Measurements from ENCODE around the gene PANX3. TPM values are rescaled to one million over a fixed set of nuclear protein-coding genes. Genes with fewer than 3 reads are reported as not detected.

Gene PANX3
- total and polyA plus RNA-seq, 9 of the 15 experiments (the other 6 are each of a cell fraction or from before 2014, with no cell fraction given) = 0.09 to 0.69 (median 0.39) TPM

DNA sequence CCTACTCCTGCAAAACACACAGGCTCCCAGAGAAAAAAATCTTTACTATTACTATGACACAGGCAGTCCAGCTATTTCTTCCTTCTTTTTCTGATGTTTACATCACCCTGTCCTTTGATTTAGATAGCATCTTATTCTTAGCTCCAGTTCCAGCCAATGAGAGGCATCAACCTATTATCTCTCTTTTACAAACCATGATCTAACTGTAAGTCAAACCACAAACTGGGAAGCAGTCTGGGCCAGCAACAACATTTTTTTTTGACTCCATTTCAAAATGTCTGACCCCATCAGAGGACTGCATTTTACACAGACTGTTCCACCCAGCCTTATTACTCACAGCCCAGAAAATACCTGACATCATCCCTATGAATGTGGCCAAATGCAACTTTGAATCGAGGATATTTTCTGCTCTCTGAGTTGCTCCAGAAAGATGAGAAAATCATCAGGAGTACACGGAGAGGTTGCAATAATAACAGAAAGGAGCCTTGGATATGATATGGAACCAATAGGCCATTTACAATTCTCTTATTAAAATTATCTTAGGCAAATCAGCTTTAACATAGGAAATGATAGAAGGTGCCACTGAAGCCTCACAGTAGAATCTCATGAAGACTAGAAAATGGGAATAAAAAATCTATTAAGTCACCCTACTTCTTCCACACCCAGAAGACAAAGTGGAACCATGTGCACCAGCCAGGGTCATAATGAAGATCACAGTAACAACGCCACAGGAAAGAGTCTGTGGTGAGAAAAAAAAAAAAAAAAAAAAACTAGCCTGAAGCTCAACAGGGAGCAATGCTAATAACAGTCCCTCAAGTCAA, 32.6 kb downstream of the PANX3 start (continued):
- TF ChIP-seq ZNF764 (CRISPR knock-in tag; IDR thresholded peaks at IDR 0.05; ENCODE audit: low read depth) (no peak), NFE2 (IDR thresholded peaks at IDR 0.05; ENCODE audit: low read depth) (no peak), NCOA1 (IDR thresholded peaks at IDR 0.05; ENCODE audit: low read depth) (0 out of 2 replicates have a peak, but pooled peaks have one; percentile 13), POLR2AphosphoS5 (IDR thresholded peaks at IDR 0.05; ENCODE audit: control insufficient read depth, insufficient read depth, low read depth, low read length) (no peak), ZNF780A (CRISPR knock-in tag; IDR thresholded peaks at IDR 0.05) (no peak), NR2C2 (CRISPR knock-in tag; IDR thresholded peaks at IDR 0.05) (no peak), NR2C2 (tag; IDR thresholded peaks at IDR 0.05) (peak; percentile 68), FOXK1 (CRISPR knock-in tag; IDR thresholded peaks at IDR 0.05; ENCODE audit: borderline replicate concordance) (no peak), CC2D1A (IDR thresholded peaks at IDR 0.05) (peak; percentile 34; the same call in 1 of the 2 replicates), HNRNPUL1 (IDR thresholded peaks at IDR 0.05; ENCODE audit: low read length) (no peak), ZEB2 (IDR thresholded peaks at IDR 0.05) (no peak; the same call in 1 of the 2 replicates), MED1 (CRISPR knock-in tag; IDR thresholded peaks at IDR 0.05; ENCODE audit: borderline replicate concordance) (no peak), EZH2 (IDR thresholded peaks at IDR 0.05; ENCODE audit: borderline replicate concordance, low read depth, low read length) (no peak), ZKSCAN8 (CRISPR knock-in tag; IDR thresholded peaks at IDR 0.05) (no peak; the same call in 1 of the 2 replicates), BRD9 (IDR thresholded peaks at IDR 0.05; ENCODE audit: low read depth, partially characterized antibody) (no peak), ZNF408 (CRISPR knock-in tag; IDR thresholded peaks at IDR 0.05; ENCODE audit: low read depth) (no peak), NFYB (IDR thresholded peaks at IDR 0.05; ENCODE audit: extremely low read depth, insufficient read length) (no peak), PML (IDR thresholded peaks at IDR 0.05; ENCODE audit: low read length) (peak; percentile 51; the same call in 1 of the 2 replicates)
- TF ChIP-seq, protein P1, sequence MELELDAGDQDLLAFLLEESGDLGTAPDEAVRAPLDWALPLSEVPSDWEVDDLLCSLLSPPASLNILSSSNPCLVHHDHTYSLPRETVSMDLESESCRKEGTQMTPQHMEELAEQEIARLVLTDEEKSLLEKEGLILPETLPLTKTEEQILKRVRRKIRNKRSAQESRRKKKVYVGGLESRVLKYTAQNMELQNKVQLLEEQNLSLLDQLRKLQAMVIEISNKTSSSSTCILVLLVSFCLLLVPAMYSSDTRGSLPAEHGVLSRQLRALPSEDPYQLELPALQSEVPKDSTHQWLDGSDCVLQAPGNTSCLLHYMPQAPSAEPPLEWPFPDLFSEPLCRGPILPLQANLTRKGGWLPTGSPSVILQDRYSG (tag; conservative IDR thresholded peaks at IDR 0.05; ENCODE audit: low read depth) = no peak; the same call in 1 of the 2 replicates
- TF ChIP-seq, protein P2, sequence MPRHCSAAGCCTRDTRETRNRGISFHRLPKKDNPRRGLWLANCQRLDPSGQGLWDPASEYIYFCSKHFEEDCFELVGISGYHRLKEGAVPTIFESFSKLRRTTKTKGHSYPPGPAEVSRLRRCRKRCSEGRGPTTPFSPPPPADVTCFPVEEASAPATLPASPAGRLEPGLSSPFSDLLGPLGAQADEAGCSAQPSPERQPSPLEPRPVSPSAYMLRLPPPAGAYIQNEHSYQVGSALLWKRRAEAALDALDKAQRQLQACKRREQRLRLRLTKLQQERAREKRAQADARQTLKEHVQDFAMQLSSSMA (CRISPR knock-in tag; IDR thresholded peaks at IDR 0.05) = no peak
- TF ChIP-seq, protein P3, sequence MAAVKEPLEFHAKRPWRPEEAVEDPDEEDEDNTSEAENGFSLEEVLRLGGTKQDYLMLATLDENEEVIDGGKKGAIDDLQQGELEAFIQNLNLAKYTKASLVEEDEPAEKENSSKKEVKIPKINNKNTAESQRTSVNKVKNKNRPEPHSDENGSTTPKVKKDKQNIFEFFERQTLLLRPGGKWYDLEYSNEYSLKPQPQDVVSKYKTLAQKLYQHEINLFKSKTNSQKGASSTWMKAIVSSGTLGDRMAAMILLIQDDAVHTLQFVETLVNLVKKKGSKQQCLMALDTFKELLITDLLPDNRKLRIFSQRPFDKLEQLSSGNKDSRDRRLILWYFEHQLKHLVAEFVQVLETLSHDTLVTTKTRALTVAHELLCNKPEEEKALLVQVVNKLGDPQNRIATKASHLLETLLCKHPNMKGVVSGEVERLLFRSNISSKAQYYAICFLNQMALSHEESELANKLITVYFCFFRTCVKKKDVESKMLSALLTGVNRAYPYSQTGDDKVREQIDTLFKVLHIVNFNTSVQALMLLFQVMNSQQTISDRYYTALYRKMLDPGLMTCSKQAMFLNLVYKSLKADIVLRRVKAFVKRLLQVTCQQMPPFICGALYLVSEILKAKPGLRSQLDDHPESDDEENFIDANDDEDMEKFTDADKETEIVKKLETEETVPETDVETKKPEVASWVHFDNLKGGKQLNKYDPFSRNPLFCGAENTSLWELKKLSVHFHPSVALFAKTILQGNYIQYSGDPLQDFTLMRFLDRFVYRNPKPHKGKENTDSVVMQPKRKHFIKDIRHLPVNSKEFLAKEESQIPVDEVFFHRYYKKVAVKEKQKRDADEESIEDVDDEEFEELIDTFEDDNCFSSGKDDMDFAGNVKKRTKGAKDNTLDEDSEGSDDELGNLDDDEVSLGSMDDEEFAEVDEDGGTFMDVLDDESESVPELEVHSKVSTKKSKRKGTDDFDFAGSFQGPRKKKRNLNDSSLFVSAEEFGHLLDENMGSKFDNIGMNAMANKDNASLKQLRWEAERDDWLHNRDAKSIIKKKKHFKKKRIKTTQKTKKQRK (IDR thresholded peaks at IDR 0.05; ENCODE audit: borderline replicate concordance, low read depth, low read length) = no peak
- TF ChIP-seq, protein P4, sequence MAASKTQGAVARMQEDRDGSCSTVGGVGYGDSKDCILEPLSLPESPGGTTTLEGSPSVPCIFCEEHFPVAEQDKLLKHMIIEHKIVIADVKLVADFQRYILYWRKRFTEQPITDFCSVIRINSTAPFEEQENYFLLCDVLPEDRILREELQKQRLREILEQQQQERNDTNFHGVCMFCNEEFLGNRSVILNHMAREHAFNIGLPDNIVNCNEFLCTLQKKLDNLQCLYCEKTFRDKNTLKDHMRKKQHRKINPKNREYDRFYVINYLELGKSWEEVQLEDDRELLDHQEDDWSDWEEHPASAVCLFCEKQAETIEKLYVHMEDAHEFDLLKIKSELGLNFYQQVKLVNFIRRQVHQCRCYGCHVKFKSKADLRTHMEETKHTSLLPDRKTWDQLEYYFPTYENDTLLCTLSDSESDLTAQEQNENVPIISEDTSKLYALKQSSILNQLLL (CRISPR knock-in tag; IDR thresholded peaks at IDR 0.05; ENCODE audit: borderline replicate concordance) = no peak

All from K562 (cell line).